Endothelial cell of umbilical vein (primary cell): Measurements from ENCODE around the gene BRME1.

Source experiments
- TF ChIP-seq, protein P1 (sequence below): IDR thresholded peaks from 2 replicates; pipeline ENCODE4 v1.6.1; 2011; ENCODE audit not compliant: insufficient read depth, insufficient read length
- TF ChIP-seq, protein P2 (sequence below), 2 donors: IDR thresholded peaks; 1 replicate in 1 of 2; 2 replicates in 1 of 2; pipeline ENCODE4 v1.5.1; 2011; ENCODE audit warnings: low read length in 2 of 2, mild to moderate bottlenecking in 2 of 2, moderate library complexity in 2 of 2, control low read depth in 1 of 2, inconsistent platforms in 1 of 2, low read depth in 1 of 2; ENCODE audit not compliant: insufficient read depth in 1 of 2; ENCODE audit errors: extremely low read depth in 1 of 2

DNA sequence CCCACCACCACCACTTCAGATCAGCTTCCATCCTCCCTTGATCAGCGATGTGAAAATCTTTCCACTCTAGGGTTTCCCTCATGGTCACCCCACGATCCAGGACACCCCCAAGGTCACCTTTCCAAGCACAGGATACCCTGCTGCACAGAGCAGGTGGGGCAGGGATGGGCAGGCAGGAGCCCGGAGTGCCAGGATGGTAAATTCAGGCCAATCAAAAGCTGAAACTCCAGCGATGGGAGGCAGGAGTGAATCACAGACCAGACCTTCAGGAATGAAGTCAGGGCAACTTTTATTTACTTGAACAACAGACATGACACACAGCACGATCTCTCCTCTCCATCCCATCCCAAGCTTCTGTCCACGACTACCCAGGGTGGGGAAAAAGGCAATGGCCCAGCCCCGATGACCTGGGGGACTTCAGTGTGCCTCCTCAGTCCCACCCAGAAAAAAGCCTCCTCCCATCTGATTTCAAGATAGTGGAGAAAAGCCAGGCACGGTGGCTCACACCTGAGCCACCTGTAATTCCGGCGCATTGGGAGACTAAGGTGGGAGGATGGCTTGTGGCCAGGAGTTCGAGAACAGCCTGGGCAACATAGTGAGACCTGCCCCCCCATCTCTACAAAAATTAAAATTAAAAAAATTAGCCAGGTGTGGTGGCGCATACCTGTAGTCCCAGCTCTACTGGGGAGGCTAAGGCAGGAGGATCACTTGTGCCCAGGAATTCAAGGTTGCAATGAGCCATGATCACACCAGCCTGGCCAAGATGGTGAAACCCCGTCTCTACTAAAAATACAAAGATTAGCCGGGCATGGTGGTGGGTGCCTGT is 71.5 kb downstream of the BRME1 start:
- TF ChIP-seq, protein P1, sequence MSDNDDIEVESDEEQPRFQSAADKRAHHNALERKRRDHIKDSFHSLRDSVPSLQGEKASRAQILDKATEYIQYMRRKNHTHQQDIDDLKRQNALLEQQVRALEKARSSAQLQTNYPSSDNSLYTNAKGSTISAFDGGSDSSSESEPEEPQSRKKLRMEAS: no peak
- TF ChIP-seq, protein P2, sequence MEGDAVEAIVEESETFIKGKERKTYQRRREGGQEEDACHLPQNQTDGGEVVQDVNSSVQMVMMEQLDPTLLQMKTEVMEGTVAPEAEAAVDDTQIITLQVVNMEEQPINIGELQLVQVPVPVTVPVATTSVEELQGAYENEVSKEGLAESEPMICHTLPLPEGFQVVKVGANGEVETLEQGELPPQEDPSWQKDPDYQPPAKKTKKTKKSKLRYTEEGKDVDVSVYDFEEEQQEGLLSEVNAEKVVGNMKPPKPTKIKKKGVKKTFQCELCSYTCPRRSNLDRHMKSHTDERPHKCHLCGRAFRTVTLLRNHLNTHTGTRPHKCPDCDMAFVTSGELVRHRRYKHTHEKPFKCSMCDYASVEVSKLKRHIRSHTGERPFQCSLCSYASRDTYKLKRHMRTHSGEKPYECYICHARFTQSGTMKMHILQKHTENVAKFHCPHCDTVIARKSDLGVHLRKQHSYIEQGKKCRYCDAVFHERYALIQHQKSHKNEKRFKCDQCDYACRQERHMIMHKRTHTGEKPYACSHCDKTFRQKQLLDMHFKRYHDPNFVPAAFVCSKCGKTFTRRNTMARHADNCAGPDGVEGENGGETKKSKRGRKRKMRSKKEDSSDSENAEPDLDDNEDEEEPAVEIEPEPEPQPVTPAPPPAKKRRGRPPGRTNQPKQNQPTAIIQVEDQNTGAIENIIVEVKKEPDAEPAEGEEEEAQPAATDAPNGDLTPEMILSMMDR (IDR thresholded peaks at IDR 0.05; ENCODE audit: extremely low read depth in 1 of 2, insufficient read depth in 1 of 2, low read depth in 1 of 2, low read length in 2 of 2): no peak
